GM18907 (cell line): Measurements from ENCODE around the gene CLK3.
"Not testable (repeated sequence)": the region's sequence is repeated elsewhere in the genome, so short reads cannot be mapped to it uniquely, and the experiment has no call there.

ENCODE experiments used
- ATAC-seq: cut with Tn5 transposase; IDR thresholded peaks from one replicate; pipeline ENCODE4 v1.9.1; 2021; ENCODE audit warnings: mild to moderate bottlenecking, moderate library complexity; ENCODE audit not compliant: unreplicated experiment

CLK3 gene

DNA sequence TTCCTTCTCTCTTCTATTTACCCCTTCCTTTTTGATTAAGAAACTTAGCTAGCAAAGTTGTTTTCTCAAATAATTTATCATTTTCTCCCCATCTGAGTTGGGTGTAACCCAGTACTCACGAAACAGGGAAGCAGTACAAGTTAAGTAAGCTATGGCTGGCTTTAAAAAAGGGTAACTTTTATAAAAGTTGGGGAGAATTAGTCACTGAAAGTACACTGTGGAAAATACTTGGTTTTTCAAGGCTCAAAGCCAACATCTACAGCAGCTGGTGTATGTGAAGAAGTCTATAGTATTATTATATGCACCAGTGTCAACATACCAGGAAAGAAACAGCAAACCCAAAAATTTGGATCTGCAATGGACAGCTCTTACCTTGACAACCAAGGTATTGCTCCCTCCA, 25.5 kb downstream of the CLK3 start:
- no peak for ATAC-seq

DNA sequence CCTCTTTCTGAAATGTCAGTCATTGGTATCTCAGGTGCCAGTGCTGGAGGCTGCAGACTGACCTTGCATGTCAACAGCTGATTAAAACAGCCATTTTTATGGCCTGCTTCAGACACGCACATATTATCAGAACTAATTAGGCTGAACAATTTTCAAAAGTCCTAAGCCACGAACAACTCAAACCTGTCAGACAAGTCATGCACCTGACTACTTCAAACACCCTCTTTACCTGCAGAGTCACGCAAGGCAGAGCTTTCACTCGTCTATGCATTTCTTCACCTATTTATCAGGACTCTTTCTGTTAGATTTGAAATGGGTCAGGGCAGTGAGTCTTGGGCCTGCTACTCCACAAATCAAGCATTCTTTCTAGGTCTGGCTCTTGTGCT, 26.7 kb downstream of the CLK3 start:
- no peak for ATAC-seq

DNA sequence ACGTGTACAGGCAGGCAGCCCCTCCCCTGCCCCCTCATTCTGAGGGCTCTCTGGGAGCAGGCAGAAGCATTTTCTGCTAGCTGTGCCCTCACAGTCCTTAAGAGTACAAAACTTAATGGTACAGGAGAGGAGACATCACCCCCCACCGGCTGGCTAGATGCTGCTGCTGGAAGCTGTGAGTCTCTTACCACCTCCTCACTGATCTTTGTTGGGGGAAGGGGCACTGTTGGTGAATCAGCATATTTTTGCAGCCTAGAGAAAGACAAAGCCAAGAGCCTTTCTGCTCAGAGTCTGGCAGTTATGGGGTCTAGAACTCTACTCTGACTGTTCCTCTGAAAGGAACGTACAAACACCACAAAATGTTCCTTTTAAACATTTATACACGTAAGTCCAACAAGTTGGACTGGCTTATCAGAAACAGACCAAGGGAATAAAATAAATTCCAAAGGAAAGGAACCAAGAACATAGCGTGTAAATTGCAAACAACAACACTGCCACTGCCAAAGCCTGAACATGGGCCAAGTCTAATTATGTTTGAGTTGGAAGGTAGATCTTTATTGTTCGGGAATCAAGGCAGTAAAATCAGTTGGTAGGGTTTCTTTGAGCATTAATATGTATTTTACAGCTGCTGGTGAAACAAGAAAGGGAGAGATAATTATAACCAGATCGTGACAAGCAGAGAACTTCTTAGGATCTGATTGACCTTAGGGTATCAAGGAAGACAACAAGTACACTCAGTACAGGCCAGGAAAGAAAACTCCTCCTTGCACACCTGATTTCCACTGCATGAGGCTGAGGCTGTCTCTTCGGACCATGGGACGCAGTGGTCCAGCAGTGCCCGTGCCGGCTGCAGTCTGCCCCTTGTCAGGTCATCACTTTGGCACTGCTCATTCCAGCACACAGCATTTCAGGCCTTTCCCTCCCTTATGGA, 27.4 kb downstream of the CLK3 start:
- ATAC-seq, result no peak

DNA sequence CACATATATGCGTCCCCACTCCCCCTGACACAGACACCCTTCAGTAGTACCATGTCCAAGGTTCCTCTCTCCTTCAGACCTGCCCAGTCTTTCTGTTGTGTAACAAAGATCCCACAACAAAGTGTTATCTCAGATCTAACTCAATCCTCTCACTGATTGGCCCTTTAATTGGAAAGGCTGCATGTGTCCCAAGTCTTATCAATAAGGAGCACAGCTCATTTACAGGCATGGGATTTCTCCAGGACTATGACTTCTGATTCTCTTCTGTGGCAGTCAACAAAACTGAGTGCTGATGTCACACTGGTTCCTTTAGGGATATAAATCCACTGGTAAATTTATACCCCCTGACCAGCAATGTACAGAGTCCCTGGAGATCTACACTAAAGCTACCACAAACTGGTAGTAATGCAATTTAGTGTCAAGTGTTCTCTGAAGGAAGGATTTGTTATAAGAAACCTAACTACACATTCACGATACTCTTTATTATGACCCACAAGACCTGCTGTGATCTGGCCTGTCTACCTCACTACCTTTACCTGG, 28.1 kb downstream of the CLK3 start:
- ATAC-seq, result no peak

DNA sequence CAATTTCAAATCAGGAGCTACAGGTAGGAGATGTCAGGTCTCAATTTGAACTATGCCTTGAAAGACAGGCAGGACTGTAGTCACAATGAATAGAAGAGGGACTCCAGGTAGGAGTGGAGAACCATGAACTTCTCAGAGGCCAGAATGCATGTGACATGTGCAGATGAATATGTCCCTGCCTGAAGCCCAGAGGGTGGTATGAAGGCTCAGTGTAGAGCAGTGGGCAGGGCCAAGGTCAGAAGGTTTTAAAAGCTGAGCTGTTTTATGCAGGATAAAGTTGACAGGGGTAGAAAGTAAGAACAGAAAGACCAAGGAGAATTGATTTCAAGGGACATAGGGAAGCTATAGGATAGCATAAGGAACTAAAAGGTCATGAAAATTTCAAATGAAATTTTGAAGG, 30.8 kb downstream of the CLK3 start:
- ATAC-seq, result no peak

DNA sequence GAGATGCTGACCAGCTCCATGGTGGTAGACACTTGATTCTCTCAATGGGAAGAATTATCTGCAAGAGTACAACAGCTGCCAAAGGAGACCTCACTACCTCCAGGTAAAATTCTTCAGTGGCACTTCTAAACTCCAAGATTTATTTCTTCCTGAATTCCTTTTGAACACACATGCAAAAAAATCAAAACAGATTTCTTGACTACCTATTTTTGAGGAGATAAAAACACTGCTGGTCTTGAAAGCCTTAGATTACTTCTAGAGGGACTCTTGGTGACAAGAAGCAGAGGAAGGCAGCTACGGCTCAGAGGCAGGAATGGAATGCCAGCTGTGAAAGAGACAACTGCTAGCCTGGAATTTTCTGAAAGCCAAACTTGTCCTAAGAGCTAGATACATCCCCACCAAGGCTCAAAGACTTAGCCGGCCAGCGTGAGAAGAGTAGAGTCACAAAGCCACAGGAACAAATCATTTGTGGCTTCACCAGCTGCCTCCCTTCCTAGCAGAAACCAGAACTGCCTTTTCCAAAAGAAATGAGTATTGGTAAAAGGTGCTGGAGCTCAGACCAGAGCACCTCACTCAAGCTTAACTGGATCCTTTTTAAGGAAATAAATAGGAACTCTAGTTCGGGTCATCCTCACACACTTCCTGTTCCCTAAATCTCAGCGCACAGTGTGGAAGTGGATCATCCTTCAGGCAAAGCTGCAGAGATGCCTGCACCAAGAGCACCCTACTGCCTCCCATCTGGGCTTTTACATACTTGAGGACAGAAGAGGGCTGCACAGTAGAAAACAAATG, 32.6 kb downstream of the CLK3 start:
- no peak for ATAC-seq

DNA sequence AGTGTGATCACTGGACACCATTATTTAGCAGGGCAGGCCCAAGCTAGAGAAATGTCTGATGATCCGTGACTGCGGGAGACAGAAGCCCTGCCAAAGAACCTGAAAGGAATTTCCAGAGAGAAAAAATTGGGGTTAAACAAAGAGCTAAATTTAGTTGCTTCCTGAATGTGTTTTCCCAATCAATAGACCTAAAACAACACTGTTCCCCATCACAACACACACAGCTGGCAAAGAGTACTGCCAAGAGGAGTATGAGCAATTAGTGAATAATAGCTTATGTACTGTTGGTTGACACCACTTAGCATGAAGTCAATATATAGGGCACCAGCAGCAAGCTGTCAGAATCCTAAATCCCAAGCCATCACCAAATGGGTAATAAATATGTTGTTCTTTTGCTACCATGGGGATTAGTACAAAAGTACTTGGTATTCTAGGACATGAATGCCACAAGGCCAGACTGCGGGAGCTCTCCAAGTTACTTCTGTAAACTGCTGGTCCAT, 35.7 kb downstream of the CLK3 start:
- ATAC-seq, result no peak

DNA sequence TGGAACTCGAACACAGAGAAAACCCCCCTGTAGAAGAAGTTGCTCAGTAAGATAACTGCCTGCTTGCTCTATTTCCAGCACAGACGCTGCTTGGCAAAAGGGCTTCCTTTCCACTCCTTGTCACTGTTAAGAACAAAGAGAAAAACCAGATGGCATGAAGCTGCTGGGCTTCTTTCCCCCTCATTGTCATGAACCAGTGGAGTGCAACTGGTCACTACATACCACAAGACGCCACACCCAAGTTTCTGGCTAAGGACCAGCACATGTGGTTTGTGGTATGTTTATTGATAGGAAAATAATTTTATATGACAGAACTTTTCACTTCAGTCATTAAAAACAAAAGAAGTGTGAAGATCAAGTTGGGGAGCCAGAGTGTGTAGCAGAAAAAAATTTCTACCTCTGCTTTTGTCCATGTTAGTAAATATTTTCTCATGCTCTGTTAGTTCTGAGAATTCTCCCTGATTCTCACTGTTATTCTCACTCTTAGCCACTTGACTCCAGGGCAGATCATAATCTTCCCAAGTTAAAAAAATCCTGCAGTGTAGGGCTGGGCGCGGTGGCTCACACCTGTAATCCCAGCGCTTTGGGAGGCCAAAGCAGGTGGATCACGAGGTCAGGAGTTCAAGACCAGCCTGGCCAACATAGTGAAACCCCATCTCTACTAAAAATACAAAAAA, 37.9 kb downstream of the CLK3 start:
- ATAC-seq, result no peak

DNA sequence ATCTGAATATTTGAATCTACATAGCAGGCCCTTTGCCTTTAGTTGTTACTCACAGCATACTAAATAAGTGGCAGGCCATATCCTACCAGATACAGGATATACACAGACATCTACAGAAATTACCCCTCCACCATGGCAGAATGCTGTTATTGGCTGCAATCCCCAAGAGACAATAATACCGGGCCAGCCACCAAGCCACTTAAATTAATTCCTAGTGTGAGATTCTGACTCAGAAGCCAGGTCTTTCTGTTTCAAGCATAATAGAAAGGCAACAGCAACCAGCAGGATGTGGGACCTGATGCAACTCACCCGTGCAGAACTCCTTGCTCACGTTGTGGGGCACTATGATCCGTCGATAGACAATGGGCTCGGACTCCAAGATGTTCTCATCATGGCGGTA, 39.8 kb downstream of the CLK3 start:
- peak; percentile 55 for ATAC-seq

DNA sequence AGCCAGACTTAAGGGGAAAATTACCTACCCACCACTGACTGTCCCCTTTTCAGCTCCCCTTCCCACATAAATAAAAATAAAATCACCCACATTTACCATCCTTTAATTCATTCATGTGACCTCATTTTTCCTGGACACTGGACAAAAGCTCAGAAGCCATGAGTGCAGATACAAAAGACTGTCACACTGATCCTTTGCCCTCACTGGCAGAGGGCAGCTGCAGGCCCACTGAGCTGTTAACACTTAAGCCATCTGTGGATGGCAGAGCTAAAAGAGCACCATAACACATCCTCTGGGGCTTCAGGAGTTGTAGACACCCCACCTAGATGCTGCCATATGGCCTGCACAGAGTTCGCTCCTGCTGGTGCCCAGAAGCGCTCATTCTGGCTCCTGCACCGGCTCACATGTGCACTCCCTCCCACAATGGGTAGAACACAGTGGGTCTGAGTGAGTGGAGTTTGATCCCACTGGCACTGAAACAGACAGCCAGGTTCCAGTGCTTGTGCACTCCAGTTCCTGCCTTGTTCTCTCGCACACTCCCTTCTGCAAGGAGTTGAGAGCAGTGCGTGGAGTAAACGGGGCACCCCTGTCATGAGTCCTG, 41.4 kb downstream of the CLK3 start:
- ATAC-seq, result no peak

DNA sequence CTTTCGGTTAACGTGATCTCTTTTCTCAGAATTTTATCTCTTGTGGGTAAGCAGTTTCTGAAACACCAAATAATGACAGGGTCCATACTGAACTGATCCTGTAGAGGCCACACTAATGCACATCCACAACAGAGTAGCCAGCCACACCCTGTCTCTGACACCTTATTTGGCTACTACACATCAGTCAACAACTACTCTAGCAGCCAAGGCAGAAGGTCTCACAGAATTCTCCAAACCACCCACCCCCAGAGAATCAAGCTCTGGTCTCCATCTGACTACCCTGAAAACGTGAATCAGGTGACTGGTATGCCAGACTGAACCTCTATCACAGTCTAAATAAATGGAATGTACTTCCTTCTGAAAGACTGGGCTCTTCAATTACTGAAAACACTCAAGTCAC, 42.2 kb downstream of the CLK3 start:
- ATAC-seq, result no peak

DNA sequence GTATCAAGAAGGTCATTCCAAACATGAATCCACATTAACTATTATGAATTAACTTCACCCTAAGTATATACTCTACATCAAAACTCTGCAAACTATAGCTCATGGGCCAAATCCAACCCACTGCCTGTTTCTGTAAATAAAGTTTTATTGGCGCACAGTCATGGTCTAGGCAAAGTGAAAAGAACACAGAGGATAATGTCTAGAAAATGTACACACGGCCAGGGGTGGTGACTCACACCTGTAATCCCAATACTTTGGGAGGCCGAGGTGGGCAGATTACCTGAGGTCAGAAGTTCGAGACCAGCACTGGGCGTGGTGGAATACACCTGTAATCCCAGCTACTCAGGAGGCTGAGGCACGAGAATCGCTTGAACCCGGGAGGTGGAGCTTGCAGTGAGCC, 45.6 kb downstream of the CLK3 start:
- not testable (repeated sequence) for ATAC-seq

DNA sequence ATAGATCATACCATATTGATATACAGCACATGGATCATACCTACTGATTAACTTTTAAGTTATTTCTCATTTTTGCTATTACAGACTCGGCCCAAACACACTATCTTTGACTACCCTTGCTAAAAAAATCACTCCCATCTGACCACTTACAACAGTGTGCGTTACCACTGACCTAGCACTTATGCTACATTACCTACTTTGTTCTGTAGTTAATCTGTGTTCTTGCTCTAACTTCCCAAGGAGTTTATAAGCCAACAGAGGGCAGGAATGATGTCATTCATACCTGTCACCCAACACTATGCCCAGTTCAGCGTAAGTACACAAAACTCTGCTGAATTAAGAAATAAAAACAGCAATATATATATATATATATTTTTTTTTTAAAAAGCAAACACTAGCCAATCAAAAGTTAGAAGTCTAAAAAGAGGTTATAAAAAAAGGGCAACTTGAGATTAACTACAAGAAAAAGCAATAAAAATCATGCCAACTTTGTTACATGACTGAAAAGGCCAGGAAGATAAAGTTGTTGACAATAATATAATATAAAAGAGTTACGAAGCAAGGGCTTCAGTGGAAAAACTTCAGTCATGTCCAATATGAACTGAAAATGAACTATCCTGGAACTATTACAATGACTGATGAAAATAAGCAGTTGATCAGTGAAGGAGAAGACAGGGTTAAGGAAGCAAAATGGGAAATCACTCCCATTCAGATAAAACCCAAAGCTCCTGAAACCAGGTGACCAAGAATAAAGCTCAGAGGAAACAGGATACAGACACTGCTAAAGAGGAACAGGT, 46.6 kb downstream of the CLK3 start:
- ATAC-seq, result no peak

DNA sequence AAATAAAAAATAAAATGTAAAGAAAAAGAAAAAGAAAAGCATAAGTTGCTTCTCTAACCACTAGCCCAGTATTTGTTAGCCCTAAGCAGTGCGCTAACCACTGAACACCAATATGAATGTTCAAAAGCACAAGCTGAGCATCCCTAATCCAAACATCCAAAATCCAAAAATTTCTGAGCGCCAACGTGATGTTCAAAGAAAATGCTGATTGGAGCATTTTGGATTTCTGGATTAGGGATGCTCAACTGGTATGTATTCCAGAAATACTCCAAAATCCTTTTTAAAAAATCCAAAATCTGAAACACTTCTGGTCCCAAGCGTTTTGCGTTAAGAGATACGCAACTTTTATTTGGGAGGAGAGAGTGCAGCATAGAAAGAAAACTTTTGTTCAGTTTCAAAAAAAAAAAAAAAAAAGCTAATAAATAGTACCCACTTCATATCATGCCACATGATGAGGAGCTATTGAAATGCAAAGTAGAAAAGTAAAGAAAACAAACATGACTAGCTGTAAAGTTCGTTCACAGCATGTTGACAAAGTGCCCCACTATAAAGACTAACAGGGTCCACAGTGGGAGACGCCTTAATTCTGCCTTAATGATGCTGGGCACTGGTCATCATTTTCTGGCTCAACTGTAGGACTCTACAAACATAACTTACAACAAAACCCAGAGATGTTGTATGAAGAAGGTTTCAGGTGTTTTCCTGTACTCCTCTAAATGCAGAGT, 47.8 kb downstream of the CLK3 start:
- no peak for ATAC-seq

DNA sequence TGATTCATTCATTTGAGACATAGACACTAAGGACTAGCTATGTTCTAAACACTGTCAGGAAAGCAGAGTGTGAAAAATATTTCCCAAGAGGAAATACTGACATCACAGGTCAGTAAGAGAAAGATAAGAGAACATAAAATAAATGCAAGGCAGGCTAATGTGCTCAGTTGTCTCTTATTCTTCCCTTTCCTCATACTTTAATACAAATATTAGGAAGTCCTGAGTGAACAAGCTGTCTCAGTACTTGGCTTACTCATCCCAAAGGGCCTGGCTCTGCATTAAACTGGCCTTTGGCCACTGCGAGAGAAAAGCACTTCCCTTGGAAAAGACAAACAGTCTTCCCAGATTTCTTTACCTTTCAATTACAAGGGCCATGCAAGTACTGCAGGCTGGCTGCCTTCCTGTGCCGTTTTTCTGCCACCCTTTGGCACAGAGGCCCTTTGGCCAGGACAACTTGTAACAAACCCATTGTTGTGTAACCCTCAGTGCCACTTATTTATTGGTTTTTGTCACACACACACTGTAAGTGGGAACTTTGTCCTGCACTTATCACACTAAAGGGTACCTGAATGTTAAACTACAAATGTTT, 48.5 kb downstream of the CLK3 start:
- ATAC-seq, result no peak

DNA sequence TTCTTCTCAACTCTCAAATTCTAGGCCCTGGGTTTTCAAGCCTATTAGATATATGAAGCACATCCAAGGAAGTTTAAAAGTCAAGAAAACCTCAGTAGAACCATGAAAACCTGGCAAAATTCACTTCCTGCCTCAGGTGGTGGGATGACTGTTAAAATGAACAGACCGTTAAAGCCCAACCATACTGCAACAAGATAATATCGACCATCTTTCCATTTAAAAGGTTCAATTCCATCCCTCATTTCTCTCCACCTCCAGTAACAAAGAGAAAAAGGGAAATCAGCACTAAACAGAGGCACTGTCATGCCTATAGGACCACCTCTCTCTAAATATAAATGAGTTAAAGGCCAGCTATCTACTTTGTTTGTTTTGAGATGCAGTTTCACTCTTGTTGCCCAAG, 49.0 kb downstream of the CLK3 start:
- no peak for ATAC-seq

DNA sequence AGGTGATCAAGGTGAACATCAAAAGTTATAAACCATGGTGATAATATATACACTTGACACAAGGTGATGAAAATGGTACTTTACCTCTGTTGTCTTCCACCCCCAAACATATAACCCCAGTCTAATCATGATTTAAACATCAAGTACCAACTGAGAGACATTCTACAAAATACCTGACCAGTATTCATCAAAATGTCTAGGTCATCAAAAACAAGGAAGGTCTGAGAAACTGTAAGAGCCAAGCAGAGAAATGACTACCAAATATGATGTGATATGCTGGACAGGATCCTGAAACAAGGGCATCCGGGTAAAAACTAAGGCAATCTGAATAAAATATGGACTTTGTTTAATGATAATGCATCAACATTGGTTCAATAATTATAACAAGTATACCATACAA, 52.3 kb downstream of the CLK3 start:
- ATAC-seq, result no peak

DNA sequence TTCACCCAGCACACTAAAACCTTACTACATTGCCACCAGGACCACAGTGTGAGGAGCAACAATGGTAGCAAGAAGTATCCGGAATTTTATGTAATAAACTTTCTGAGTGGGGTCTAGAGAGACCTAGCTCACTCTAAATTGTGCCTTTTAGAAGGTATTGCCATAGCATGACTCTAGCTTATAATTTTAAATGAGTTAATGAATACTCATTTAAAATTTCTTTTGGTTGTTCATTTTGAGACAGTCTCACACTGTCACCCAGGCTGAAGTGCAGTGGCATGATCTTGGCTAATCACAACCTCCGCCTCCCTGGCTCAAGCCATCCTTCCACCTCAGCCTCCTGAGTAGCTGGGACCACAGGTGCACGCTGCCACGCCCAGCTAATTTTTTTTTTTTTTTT, 54.0 kb downstream of the CLK3 start:
- no peak for ATAC-seq

DNA sequence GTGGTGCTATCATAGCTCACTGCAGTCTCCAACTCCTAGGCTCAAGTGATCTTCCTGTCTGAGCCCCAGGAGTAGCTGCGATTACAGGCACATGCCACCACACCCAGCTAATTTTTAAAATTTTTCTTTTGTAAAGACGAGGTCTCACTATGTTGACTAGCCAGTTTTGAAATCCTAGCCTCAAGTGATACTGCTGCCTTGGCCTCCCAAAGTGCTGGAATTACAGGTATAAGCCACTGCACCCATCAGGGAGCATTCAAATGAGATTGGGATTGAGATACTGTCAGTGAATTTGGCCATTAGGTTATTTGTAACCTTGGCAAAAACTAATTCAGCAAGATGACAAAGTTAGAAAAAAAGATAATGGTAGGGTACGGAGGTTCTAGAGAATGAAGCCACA, 58.5 kb downstream of the CLK3 start:
- no peak for ATAC-seq
